OCI-LY7 (cell line): ENCODE measurements around the gene KRTAP19-1. TPM values are rescaled to one million over a fixed set of nuclear protein-coding genes. Genes with fewer than 3 reads are reported as not detected.

Source experiments
- BruUV-seq: library from RNA; stranded (reverse); fragments of 400-500 nt; replicated peaks from 2 replicates; lab custom pipeline; 2021; lab: Mats Ljungman, UMichigan
- CTCF ChIA-PET: fragments of 300-600 bp; sonication (Branson Sonifier 250); formaldehyde crosslinking; loops from one replicate; lab custom pipeline; 2022; ENCODE audit warnings: antibody characterized with exemption; ENCODE audit not compliant: unreplicated experiment; lab: Charles Lee
- POLR2A ChIA-PET: fragments of 300-600 bp; sonication (Branson Sonifier 250); formaldehyde crosslinking; loops from one replicate; lab custom pipeline; 2022; ENCODE audit warnings: antibody characterized with exemption; lab: Charles Lee
- DNase-seq: peaks from one replicate; pipeline ENCODE4 v3.0.0-alpha.2; 2015; ENCODE audit warnings: low spot score
- H2AFZ ChIP-seq: fragments of 200-600 bp; sonication (generic), shearing (Covaris generic); 2 replicates; pipeline ENCODE4 v1.6.1; 2014; ENCODE audit warnings: mild to moderate bottlenecking, antibody characterized with exemption, low read length, moderate library complexity
- H3K27ac ChIP-seq: fragments of 200-600 bp; sonication (generic); 2 replicates; pipeline ENCODE4 v1.5.1; 2014; ENCODE audit warnings: mixed run types, low read depth, mild to moderate bottlenecking, moderate library complexity, low read length, inconsistent platforms; ENCODE audit not compliant: poor library complexity, severe bottlenecking
- H3K36me3 ChIP-seq: fragments of 200-600 bp; sonication (generic); 2 replicates; pipeline ENCODE4 v1.6.1; 2014; ENCODE audit warnings: mild to moderate bottlenecking, antibody characterized with exemption, low read length, moderate library complexity, mixed read lengths; ENCODE audit not compliant: insufficient read depth
- H3K4me1 ChIP-seq: fragments of 200-600 bp; sonication (generic); 2 replicates; pipeline ENCODE4 v1.5.1; 2014; ENCODE audit warnings: mild to moderate bottlenecking, low read length; ENCODE audit not compliant: insufficient read depth, poor library complexity, severe bottlenecking
- H3K4me2 ChIP-seq: fragments of 200-600 bp; sonication (generic); 2 replicates; pipeline ENCODE4 v1.6.1; 2014; ENCODE audit warnings: mild to moderate bottlenecking, low read length
- H3K4me3 ChIP-seq: fragments of 200-600 bp; sonication (generic); 2 replicates; pipeline ENCODE4 v1.5.1; 2014; ENCODE audit warnings: mild to moderate bottlenecking, low read depth, low read length; ENCODE audit not compliant: poor library complexity, severe bottlenecking
- H3K79me2 ChIP-seq: fragments of 200-600 bp; sonication (generic); 2 replicates; pipeline ENCODE4 v1.6.1; 2016; ENCODE audit warnings: low read depth, mild to moderate bottlenecking, low read length, moderate library complexity, mixed read lengths; ENCODE audit not compliant: insufficient read depth
- H3K9me2 ChIP-seq: fragments of 200-600 bp; sonication (generic); 2 replicates; pipeline ENCODE4 v1.6.1; 2016; ENCODE audit warnings: mild to moderate bottlenecking, low read length, mixed read lengths; ENCODE audit not compliant: insufficient read depth
- H3K9me3 ChIP-seq: fragments of 200-600 bp; sonication (generic); 2 replicates; pipeline ENCODE4 v1.6.1; 2014; ENCODE audit warnings: mild to moderate bottlenecking, mixed run types, low read length, mixed read lengths
- H4K20me1 ChIP-seq: fragments of 200-600 bp; sonication (generic); 2 replicates; pipeline ENCODE4 v1.6.1; 2014; ENCODE audit warnings: mild to moderate bottlenecking, antibody characterized with exemption, low read length, moderate library complexity, mixed read lengths; ENCODE audit not compliant: insufficient read depth
- EZH2phosphoT487 ChIP-seq: fragments of 200-600 bp; sonication (generic); IDR thresholded peaks from 2 replicates; pipeline ENCODE4 v1.6.1; 2018; ENCODE audit warnings: low read depth, borderline replicate concordance, mild to moderate bottlenecking, mixed run types, antibody characterized with exemption, low read length, moderate library complexity, mixed read lengths
- intact Hi-C: fragments of 100-400 bp; cut with micrococcal nuclease; formaldehyde crosslinking; loops from one replicate; pipeline ENCODE4 v1.10.0; 2022; ENCODE audit not compliant: unreplicated experiment
- total RNA-seq, 2 experiments: library from RNA; depleted of rRNA in 1 of 2; stranded (reverse); fragments of >200 nt in 1 of 2; shearing (Covaris generic) in 1 of 2; gene quantifications; 2 replicates each; pipeline ENCODE4 v1.2.3, GENCODE V29; 2014 to 2022
- TF ChIP-seq, protein P1 (sequence below): fragments of 200-600 bp; sonication (generic); conservative IDR thresholded peaks from 2 replicates; pipeline ENCODE4 v1.5.1; 2014; ENCODE audit warnings: mild to moderate bottlenecking, antibody characterized with exemption, low read length, moderate library complexity, mixed read lengths

The KRTAP19-1 gene
- total RNA-seq, 2 experiments from 2014 or later, result not detected

DNA sequence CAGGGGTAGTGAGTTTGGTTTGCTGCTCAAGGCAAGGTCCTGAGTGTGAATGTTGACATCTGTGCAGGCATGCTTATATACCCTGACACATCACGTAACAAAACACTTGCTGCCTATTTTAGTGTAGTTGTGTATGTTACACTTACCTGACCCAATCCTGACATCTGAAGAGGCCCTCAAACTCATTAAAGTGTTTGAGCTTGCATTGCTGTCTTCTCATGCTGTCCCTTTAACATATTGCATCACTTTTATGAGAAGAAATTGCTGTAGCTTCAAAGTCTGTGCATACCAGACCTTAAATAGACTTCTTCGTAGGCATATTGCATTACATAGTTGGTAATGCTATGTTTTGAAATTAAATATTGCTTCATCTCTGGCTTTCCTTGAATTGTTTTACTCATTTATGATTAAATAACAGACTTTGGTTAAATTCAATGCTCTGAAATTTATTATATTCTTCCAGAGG, 11.8 kb upstream of the KRTAP19-1 start, which contains the start of gene KRTAP19-3:
KRTAP19-3 (minus strand) TSS at position 51 of the 466 bp plus-strand sequence. CDS start 56 bp downstream, outside the sequence.
- CTCF ChIA-PET, result no interaction called here
- Histone ChIP-seq H3K36me3 (no peaks in the 10 kb centered on the region), H3K9me2 (no peaks in the 10 kb centered on the region), H4K20me1 (no peaks in the 10 kb centered on the region), H3K4me2 (no peak within 1 kb of the TSS), H3K9me3 (0 out of 2 replicates have a peak, but pooled peaks cover 5% of the 10 kb centered on the region), H3K4me1 (no peaks in the 10 kb centered on the region), H3K27ac (no peak within 1 kb of the TSS), H3K79me2 (no peaks in the 10 kb centered on the region), H2AFZ (no peak within 1 kb of the TSS), H3K4me3 (no peak within 1 kb of the TSS)
- intact Hi-C loops, result no loop called here
- no TSS peak for BruUV-seq
- POLR2A ChIA-PET, result no interaction called here
- no peak for TF ChIP-seq EZH2phosphoT487
- TF ChIP-seq, protein P1, sequence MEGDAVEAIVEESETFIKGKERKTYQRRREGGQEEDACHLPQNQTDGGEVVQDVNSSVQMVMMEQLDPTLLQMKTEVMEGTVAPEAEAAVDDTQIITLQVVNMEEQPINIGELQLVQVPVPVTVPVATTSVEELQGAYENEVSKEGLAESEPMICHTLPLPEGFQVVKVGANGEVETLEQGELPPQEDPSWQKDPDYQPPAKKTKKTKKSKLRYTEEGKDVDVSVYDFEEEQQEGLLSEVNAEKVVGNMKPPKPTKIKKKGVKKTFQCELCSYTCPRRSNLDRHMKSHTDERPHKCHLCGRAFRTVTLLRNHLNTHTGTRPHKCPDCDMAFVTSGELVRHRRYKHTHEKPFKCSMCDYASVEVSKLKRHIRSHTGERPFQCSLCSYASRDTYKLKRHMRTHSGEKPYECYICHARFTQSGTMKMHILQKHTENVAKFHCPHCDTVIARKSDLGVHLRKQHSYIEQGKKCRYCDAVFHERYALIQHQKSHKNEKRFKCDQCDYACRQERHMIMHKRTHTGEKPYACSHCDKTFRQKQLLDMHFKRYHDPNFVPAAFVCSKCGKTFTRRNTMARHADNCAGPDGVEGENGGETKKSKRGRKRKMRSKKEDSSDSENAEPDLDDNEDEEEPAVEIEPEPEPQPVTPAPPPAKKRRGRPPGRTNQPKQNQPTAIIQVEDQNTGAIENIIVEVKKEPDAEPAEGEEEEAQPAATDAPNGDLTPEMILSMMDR, result no peak
- no peak for DNase-seq

DNA sequence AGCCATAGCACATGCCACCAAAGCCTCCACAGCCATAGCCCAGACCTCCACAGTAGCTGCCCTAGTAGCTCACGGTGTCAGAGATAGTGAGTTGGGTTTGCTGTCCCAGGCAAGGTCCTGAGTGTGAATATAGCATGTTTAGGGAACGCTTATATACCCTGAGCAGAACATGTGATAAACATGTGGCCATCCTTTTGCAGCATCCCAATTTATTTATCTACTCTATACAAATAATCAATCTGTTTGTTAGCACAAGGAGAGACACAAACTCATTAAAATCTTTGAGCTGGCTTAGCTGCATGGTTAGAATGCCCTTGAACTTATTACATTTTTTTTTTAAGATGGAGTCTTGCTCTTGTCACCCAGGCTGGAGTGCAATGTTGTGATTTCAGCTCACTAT, 7.2 kb upstream of the KRTAP19-1 start, which contains the start of gene KRTAP19-2:
KRTAP19-2 (minus strand) TSS at position 101 of the 400 bp plus-strand sequence; CDS start at position 13, 88 bp downstream.
- no peaks in the 10 kb centered on the region for H3K79me2 ChIP-seq
- no peak within 1 kb of the TSS for H3K4me3 ChIP-seq
- H3K4me2 ChIP-seq, result no peak within 1 kb of the TSS
- CTCF ChIA-PET, result no interaction called here
- TF ChIP-seq, protein P1, result no peak
- no peak for TF ChIP-seq EZH2phosphoT487
- H2AFZ ChIP-seq, result no peak within 1 kb of the TSS
- H3K9me3 ChIP-seq, result peaks cover 12% of the 10 kb centered on the region; the same call in 1 of the 2 replicates
- POLR2A ChIA-PET, result no interaction called here
- H3K4me1 ChIP-seq, result no peaks in the 10 kb centered on the region
- no TSS peak for BruUV-seq
- no peaks in the 10 kb centered on the region for H3K9me2 ChIP-seq
- no peaks in the 10 kb centered on the region for H4K20me1 ChIP-seq
- intact Hi-C loops, result no loop called here
- no peaks in the 10 kb centered on the region for H3K36me3 ChIP-seq
- H3K27ac ChIP-seq, result no peak within 1 kb of the TSS
- no peak for DNase-seq

DNA sequence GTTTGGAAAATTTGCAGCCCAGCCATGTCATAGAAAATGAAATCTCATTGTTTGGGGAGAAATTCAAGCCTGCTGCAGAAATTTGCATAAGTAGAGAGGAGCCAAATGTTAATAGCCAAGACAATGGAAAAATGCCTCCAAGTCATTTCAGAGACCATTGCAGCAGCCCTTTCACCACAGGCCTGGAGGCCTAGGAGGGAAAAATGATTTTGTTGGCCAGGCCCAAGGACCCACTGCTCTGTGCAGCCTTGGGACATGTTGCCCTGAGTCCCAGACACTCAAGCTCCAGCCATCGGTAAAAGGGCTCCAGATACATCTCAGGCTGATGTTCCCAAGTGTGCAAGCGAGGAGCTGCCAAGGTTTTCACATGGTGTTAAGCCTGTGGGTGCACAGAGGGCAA, 6.0 kb upstream of the KRTAP19-1 start:
- POLR2A ChIA-PET, result no interaction called here
- intact Hi-C loops, result no loop called here
- CTCF ChIA-PET, result no interaction called here

More for the DNA sequence above, 6.0 kb upstream of the KRTAP19-1 start:
- Histone ChIP-seq H3K79me2 (no peaks in the 10 kb centered on the region), H3K27ac (no peak overlapping the region), H3K36me3 (no peaks in the 10 kb centered on the region), H4K20me1 (no peaks in the 10 kb centered on the region), H3K4me3 (no peak overlapping the region), H3K4me1 (no peaks in the 10 kb centered on the region), H3K9me3 (peaks cover 8% of the 10 kb centered on the region; the same call in 1 of the 2 replicates), H3K9me2 (no peaks in the 10 kb centered on the region), H3K4me2 (no peak overlapping the region), H2AFZ (no peak overlapping the region)
- no TSS peak for BruUV-seq
- TF ChIP-seq, protein P1, result no peak
- TF ChIP-seq EZH2phosphoT487, result no peak
- no peak for DNase-seq
